Neural progenitor cell (in vitro differentiated cells): ENCODE data around the gene APOL3. TPM values are rescaled to one million over a fixed set of nuclear protein-coding genes. Genes with fewer than 3 reads are reported as not detected.

Source experiments
- DNase-seq: peaks from one replicate; pipeline ENCODE4 v3.0.0-alpha.2; 2016; ENCODE audit warnings: low spot score
- H2AFZ ChIP-seq: fragments of 200-600 bp; sonication (generic); replicated peaks from 2 replicates; pipeline ENCODE4 v1.6.1; 2016; ENCODE audit warnings: antibody characterized with exemption
- H3F3A ChIP-seq: fragments of 200-600 bp; sonication (generic); 2 replicates; pipeline ENCODE4 v1.6.1; 2016; ENCODE audit warnings: antibody characterized with exemption, low read depth
- H3K27ac ChIP-seq: fragments of 200-600 bp; sonication (generic); 2 replicates; pipeline ENCODE4 v1.5.1; 2016; ENCODE audit warnings: mild to moderate bottlenecking
- H3K27me3 ChIP-seq: fragments of 200-600 bp; sonication (generic); 2 replicates; pipeline ENCODE4 v1.6.1; 2016; ENCODE audit warnings: mild to moderate bottlenecking, moderate library complexity
- H3K36me3 ChIP-seq: fragments of 200-600 bp; sonication (generic); 2 replicates; pipeline ENCODE4 v1.5.1; 2016
- H3K4me1 ChIP-seq: fragments of 200-600 bp; sonication (generic); 2 replicates; pipeline ENCODE4 v1.6.1; 2016; ENCODE audit warnings: mixed run types
- H3K4me2 ChIP-seq: fragments of 200-600 bp; sonication (generic); 2 replicates; pipeline ENCODE4 v1.6.1; 2016
- H3K4me3 ChIP-seq: fragments of 200-600 bp; sonication (generic); 2 replicates; pipeline ENCODE4 v1.5.1; 2016
- H3K79me2 ChIP-seq: fragments of 200-600 bp; sonication (generic); 2 replicates; pipeline ENCODE4 v1.6.1; 2016; ENCODE audit warnings: low read depth
- H3K9ac ChIP-seq: fragments of 200-600 bp; sonication (generic); 2 replicates; pipeline ENCODE4 v1.6.1; 2016
- H3K9me3 ChIP-seq: fragments of 200-600 bp; sonication (generic); 2 replicates; pipeline ENCODE4 v1.5.1; 2016; ENCODE audit warnings: low read depth
- H4K20me1 ChIP-seq: fragments of 200-600 bp; sonication (generic); 2 replicates; pipeline ENCODE4 v1.6.1; 2016; ENCODE audit warnings: low read depth
- H3K27ac Mint-ChIP-seq: 3 replicates; pipeline ENCODE4 v1.8.0; 2021; ENCODE audit warnings: mixed read lengths
- H3K27me3 Mint-ChIP-seq: 2 replicates; pipeline ENCODE4 v1.8.0; 2022; ENCODE audit warnings: low read depth, mild to moderate bottlenecking, inconsistent platforms, moderate library complexity, mixed read lengths; ENCODE audit not compliant: insufficient read depth
- H3K36me3 Mint-ChIP-seq: 3 replicates; pipeline ENCODE4 v1.8.0; 2021; ENCODE audit warnings: mixed read lengths
- H3K4me1 Mint-ChIP-seq: 3 replicates; pipeline ENCODE4 v1.8.0; 2021; ENCODE audit warnings: mixed read lengths
- H3K4me3 Mint-ChIP-seq: 3 replicates; pipeline ENCODE4 v1.8.0; 2021; ENCODE audit warnings: mild to moderate bottlenecking, moderate library complexity, mixed read lengths
- H3K9me3 Mint-ChIP-seq: 3 replicates; pipeline ENCODE4 v1.8.0; 2020; ENCODE audit warnings: mixed read lengths
- CTCF ChIP-seq: fragments of 200-600 bp; sonication (generic); IDR thresholded peaks from 2 replicates; pipeline ENCODE4 v1.5.1; 2017; ENCODE audit warnings: antibody characterized with exemption, mild to moderate bottlenecking
- EZH2 ChIP-seq: fragments of 200-600 bp; sonication (generic); IDR thresholded peaks from 2 replicates; pipeline ENCODE4 v1.6.1; 2017; ENCODE audit warnings: antibody characterized with exemption, mild to moderate bottlenecking, moderate library complexity
- EZH2phosphoT487 ChIP-seq: fragments of 200-600 bp; sonication (generic); IDR thresholded peaks from 2 replicates; pipeline ENCODE4 v1.6.1; 2017; ENCODE audit warnings: antibody characterized with exemption
- total RNA-seq: library from RNA; depleted of rRNA; stranded (reverse); fragments of >200 nt; gene quantifications from 2 replicates; pipeline ENCODE4 v1.2.3, GENCODE V29; 2015; ENCODE audit warnings: low replicate concordance

Gene APOL3
- total RNA-seq, 1 donor from 2014 or later = not detected

DNA sequence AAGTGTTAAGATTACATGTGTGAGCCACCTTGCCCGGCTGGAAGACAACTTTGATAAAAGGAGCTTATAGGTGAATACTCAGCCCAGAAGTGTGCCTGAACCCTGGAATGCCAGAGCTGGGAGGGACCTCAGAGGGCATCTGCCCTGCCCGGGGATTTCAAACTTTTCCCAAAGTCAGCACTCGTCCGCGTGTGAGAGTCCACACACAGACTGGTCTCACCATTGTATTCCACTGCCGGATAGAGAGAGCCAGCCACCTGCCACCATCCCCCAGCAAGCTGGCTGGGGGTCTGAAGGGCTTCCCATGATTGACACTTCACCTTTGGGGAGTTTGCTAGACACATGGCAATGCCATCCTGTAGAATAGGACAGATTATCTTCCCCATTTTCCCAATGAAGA is 49.2 kb downstream of the APOL3 start:
- Mint-ChIP-seq H3K27me3 (peaks cover 8% of the 10 kb centered on the region), H3K36me3 (no peaks in the 10 kb centered on the region), H3K4me1 (peaks cover 9% of the 10 kb centered on the region), H3K4me3 (no peak overlapping the region), H3K27ac (no peak overlapping the region), H3K9me3 (no peaks in the 10 kb centered on the region)
- H4K20me1 ChIP-seq = no peaks in the 10 kb centered on the region
- no peak overlapping the region for H3K4me2 ChIP-seq
- H3K9me3 ChIP-seq = no peaks in the 10 kb centered on the region
- H3K9ac ChIP-seq = no peak overlapping the region
- H3F3A ChIP-seq = no peaks in the 10 kb centered on the region
- no peak overlapping the region for H3K4me3 ChIP-seq
- peaks cover 8% of the 10 kb centered on the region for H3K4me1 ChIP-seq
- H2AFZ ChIP-seq = no peak overlapping the region
- no peaks in the 10 kb centered on the region for H3K27me3 ChIP-seq
- no peak for TF ChIP-seq EZH2phosphoT487
- TF ChIP-seq CTCF = no peak
- no peak for TF ChIP-seq EZH2
- H3K27ac ChIP-seq = no peak overlapping the region
- no peak for DNase-seq
- no peaks in the 10 kb centered on the region for H3K79me2 ChIP-seq
- H3K36me3 ChIP-seq = no peaks in the 10 kb centered on the region

DNA sequence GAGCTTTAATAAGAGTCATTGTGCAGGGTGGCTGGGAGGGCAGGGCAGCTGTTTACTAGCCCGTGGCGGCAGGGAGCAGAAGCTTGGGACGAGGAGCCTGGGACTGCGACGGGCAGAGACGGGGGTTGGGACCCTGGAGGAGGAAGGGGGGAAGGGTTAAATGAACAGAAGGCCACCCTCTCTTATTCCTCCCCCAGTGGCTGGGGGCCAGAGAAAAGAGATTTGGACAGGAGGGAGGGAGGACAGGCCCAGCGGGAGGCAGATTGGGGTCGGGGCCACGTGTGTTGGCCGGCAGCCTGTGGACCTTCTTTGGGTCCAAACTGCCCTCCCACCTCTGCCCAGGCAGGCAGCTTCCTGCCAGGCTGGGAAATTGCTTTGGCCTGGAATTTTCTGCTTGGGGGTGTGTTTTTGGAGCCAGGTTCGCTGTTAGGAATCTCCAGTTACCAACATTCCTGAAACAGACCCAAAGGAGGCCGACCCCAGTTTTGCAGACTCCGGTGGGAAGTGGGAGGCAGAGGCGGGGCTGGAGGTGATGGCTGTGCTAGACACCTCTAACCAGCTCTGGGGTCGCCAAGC is 50.2 kb downstream of the APOL3 start:
- DNase-seq = no peak
- Histone ChIP-seq H3K36me3 (no peaks in the 10 kb centered on the region), H3K79me2 (no peaks in the 10 kb centered on the region), H3K4me1 (peaks cover 11% of the 10 kb centered on the region), H3K4me2 (no peak overlapping the region), H4K20me1 (no peaks in the 10 kb centered on the region), H3K27me3 (no peaks in the 10 kb centered on the region), H3K9me3 (no peaks in the 10 kb centered on the region), H3K27ac (no peak overlapping the region), H3K4me3 (no peak overlapping the region), H3F3A (no peaks in the 10 kb centered on the region), H3K9ac (no peak overlapping the region), H2AFZ (no peak overlapping the region)
- Mint-ChIP-seq H3K27ac (peak overlapping the region; percentile 95), H3K9me3 (no peaks in the 10 kb centered on the region), H3K27me3 (peaks cover 13% of the 10 kb centered on the region), H3K4me1 (peaks cover 14% of the 10 kb centered on the region), H3K36me3 (no peaks in the 10 kb centered on the region), H3K4me3 (no peak overlapping the region)
- TF ChIP-seq CTCF (no peak), EZH2 (no peak)

DNA sequence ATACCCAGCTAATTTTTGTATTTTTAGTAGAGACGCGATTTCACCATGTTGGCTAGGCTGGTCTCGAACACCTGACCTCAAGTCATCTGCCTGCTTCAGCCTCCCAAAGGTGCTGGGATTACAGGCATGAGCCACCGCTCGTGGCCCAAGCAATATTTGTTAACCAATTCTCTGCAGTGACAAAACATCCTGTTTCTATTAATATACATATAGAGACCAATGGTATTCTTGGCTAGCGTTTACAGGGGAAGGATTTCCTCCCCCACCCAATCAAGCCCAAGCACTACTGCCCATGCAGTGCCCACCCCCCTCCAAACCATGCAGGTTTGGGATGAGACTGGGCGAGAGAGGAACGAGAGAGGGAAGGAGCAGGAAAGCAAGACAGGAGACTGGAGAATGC is 53.1 kb downstream of the APOL3 start:
- Mint-ChIP-seq H3K27ac (no peak overlapping the region), H3K9me3 (no peaks in the 10 kb centered on the region), H3K27me3 (peaks cover 11% of the 10 kb centered on the region), H3K4me1 (peaks cover 14% of the 10 kb centered on the region), H3K4me3 (no peak overlapping the region), H3K36me3 (no peaks in the 10 kb centered on the region)
- no peaks in the 10 kb centered on the region for H4K20me1 ChIP-seq
- H3K9me3 ChIP-seq = no peaks in the 10 kb centered on the region
- no peak for TF ChIP-seq EZH2phosphoT487
- TF ChIP-seq CTCF = no peak
- TF ChIP-seq EZH2 = no peak
- DNase-seq = no peak
- H3K9ac ChIP-seq = no peak overlapping the region
- H3K4me1 ChIP-seq = peaks cover 15% of the 10 kb centered on the region
- H2AFZ ChIP-seq = no peak overlapping the region
- no peaks in the 10 kb centered on the region for H3K79me2 ChIP-seq
- no peaks in the 10 kb centered on the region for H3K36me3 ChIP-seq
- H3K4me3 ChIP-seq = no peak overlapping the region
- H3K27me3 ChIP-seq = no peaks in the 10 kb centered on the region
- H3K27ac ChIP-seq = no peak overlapping the region
- H3F3A ChIP-seq = no peaks in the 10 kb centered on the region
- no peak overlapping the region for H3K4me2 ChIP-seq
